ENCODE data around the gene ABCC8. TPM values are rescaled to one million over a fixed set of nuclear protein-coding genes. Genes with fewer than 3 reads are reported as not detected.

Gene ABCC8
- total and polyA plus RNA-seq, 2 of the 8 experiments (the other 6 are each of a cell fraction or from before 2014, with no cell fraction given): 3.7 to 4.9 TPM

- Histone ChIP-seq H2BK20ac (ENCODE audit: low read length) (no peak overlapping the region), H3K27me3 (replicated peaks in 1 of 4; ENCODE audit: control insufficient read depth in 3 of 4, extremely low read depth in 1 of 4, insufficient read depth in 3 of 4, low read length in 3 of 4) (no peaks in the 10 kb centered on the region), H3K9ac (replicated peaks in 1 of 4; ENCODE audit: extremely low read depth in 1 of 4, low read depth in 3 of 4, low read length in 3 of 4) (no peak overlapping the region), H3K23ac (ENCODE audit: insufficient read length) (no peak overlapping the region), H3K4ac (replicated peaks; ENCODE audit: insufficient read length, low read depth, low read length) (no peak overlapping the region), H3K9me3 (ENCODE audit: insufficient read depth in 2 of 2, low read depth in 1 of 2, low read length in 1 of 2) (peaks cover 7 to 9% of the 10 kb centered on the region in 2 experiments; a peak in 2 of 4 replicates), H3K14ac (ENCODE audit: insufficient read length) (no peak overlapping the region), H2BK120ac (replicated peaks; ENCODE audit: low read depth, low read length) (no peak overlapping the region), H3K79me1 (ENCODE audit: low read depth, low read length) (no peaks in the 10 kb centered on the region; the same call in 1 of the 2 replicates), H3K27ac (ENCODE audit: low read depth, low read length) (no peak overlapping the region), H3K18ac (ENCODE audit: extremely low read depth, low read length) (no peak overlapping the region), H3K4me1 (replicated peaks in 1 of 4; ENCODE audit: control insufficient read depth in 3 of 4, insufficient read depth in 4 of 4, low read length in 3 of 4) (peaks cover 0 to 8% (median 0%) of the 10 kb centered on the region in 4 experiments; a peak in 1 of 7 replicates), H3K23me2 (ENCODE audit: low read depth, low read length) (no peaks in the 10 kb centered on the region), H2BK5ac (ENCODE audit: low read depth, low read length) (no peak overlapping the region), H4K5ac (ENCODE audit: insufficient read length, low read depth, low read length) (no peak overlapping the region), H3K36me3 (ENCODE audit: control insufficient read depth in 2 of 4, insufficient read depth in 4 of 4, low read length in 3 of 4) (no peaks in the 10 kb centered on the region), H2BK12ac (ENCODE audit: low read depth, low read length) (no peak overlapping the region), H4K20me1 (replicated peaks in 1 of 2; ENCODE audit: control insufficient read depth in 1 of 2, insufficient read depth in 2 of 2, low read length in 2 of 2) (peaks cover 0 to 3% of the 10 kb centered on the region in 2 experiments), H2BK15ac (ENCODE audit: low read length) (no peak overlapping the region), H4K8ac (ENCODE audit: extremely low read depth, insufficient read depth, low read length) (no peak overlapping the region), H2AFZ (ENCODE audit: low read length) (no peak overlapping the region), H3K56ac (replicated peaks; ENCODE audit: insufficient read length, low read depth, low read length) (no peak overlapping the region), H3K4me3 (ENCODE audit: extremely low read depth in 1 of 4, insufficient read depth in 2 of 4, low read depth in 3 of 4, low read length in 4 of 4) (no peak overlapping the region), H3K4me2 (ENCODE audit: insufficient read depth in 1 of 2, low read depth in 2 of 2, low read length in 2 of 2) (no peak overlapping the region), H4K91ac (replicated peaks; ENCODE audit: insufficient read length, low read length) (no peak overlapping the region), H2AK5ac (ENCODE audit: low read depth, low read length) (no peak overlapping the region), H3K79me2 (ENCODE audit: control insufficient read depth in 1 of 2, insufficient read depth in 2 of 2, low read length in 2 of 2) (no peaks in the 10 kb centered on the region)
- 88% methylated on average over 8 of the region's 8 CpGs; no CpG with 5 or more reads in 1 of the 2 experiments for WGBS, 2 experiments (ENCODE audit: extremely low coverage in 1 of 2, insufficient coverage in 1 of 2, insufficient read length in 1 of 2, insufficient replicate concordance in 2 of 2, low coverage in 1 of 2, low lambda C conversion rate in 2 of 2, missing lambda C conversion rate in 1 of 2)
- ChIA-PET CTCF (ENCODE audit: partially characterized antibody) (interaction anchor here (0.6 to 38.8 kb wide), 16 partner anchors 12 to 225 kb away, joined by 3 to 1414 read pairs (median 16); partner anchors contain the start of genes ABCC8 and USH1C), POLR2A (ENCODE audit: partially characterized antibody) (no interaction called here)
- DNase-seq (ENCODE audit: low read depth in 1 of 2, low spot score in 2 of 2) (no peak), FAIRE-seq (no peak)
- TF ChIP-seq, protein P1, sequence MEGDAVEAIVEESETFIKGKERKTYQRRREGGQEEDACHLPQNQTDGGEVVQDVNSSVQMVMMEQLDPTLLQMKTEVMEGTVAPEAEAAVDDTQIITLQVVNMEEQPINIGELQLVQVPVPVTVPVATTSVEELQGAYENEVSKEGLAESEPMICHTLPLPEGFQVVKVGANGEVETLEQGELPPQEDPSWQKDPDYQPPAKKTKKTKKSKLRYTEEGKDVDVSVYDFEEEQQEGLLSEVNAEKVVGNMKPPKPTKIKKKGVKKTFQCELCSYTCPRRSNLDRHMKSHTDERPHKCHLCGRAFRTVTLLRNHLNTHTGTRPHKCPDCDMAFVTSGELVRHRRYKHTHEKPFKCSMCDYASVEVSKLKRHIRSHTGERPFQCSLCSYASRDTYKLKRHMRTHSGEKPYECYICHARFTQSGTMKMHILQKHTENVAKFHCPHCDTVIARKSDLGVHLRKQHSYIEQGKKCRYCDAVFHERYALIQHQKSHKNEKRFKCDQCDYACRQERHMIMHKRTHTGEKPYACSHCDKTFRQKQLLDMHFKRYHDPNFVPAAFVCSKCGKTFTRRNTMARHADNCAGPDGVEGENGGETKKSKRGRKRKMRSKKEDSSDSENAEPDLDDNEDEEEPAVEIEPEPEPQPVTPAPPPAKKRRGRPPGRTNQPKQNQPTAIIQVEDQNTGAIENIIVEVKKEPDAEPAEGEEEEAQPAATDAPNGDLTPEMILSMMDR (IDR thresholded peaks at IDR 0.05; ENCODE audit: control extremely low read depth in 1 of 3, insufficient read depth in 1 of 3, low read depth in 1 of 3, low read length in 3 of 3): no peak
- no peak for TF ChIP-seq EGR1 (IDR thresholded peaks at IDR 0.05; ENCODE audit: borderline replicate concordance, low read depth, low read length)
- TF ChIP-seq GABPA (IDR thresholded peaks at IDR 0.05; ENCODE audit: borderline replicate concordance, insufficient read depth, low read length): no peak
- TF ChIP-seq TCF12 (IDR thresholded peaks at IDR 0.05; ENCODE audit: low read depth, low read length): no peak
- no peak for TF ChIP-seq SAP30 (IDR thresholded peaks at IDR 0.05; ENCODE audit: insufficient read depth, insufficient replicate concordance, low read length)
- TF ChIP-seq PHF8 (conservative IDR thresholded peaks at IDR 0.05; ENCODE audit: low read depth, low read length): no peak
- TF ChIP-seq SIRT6 (IDR thresholded peaks at IDR 0.05; ENCODE audit: low read length): no peak
- TF ChIP-seq BACH1 (IDR thresholded peaks at IDR 0.05; ENCODE audit: low read length): no peak
- TF ChIP-seq BCL11A (IDR thresholded peaks at IDR 0.05; ENCODE audit: low read depth in 2 of 2, low read length in 2 of 2): no peak
- TF ChIP-seq EZH2 (IDR thresholded peaks at IDR 0.05; ENCODE audit: low read depth, low read length, severe bottlenecking): no peak
These were observed 94.5 kb downstream of the ABCC8 start for GRCh38 chr11:17382046-17382728.
